ENCODE measurements around the gene MICOS13.
"Not testable (repeated sequence)": the region's sequence is repeated elsewhere in the genome, so short reads cannot be mapped to it uniquely, and the experiment has no call there.

Gene MICOS13

DNA sequence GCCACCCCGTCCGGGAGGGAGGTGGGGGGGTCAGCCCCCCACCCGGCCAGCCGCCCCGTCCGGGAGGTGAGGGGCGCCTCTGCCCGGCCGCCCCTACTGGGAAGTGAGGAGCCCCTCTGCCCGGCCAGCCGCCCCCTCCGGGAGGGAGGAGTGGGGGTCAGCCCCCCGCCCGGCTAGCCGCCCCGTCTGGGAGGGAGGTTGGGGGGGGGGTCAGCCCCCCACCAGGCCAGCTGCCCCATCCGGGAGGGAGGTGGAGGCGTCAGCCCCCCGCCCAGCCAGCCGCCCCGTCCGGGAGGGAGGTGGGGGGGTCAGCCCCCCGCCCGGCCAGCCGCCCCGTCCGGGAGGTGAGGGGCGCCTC lies 21.7 kb upstream of the MICOS13 start:
- not testable (repeated sequence) for H3K4me3 ChIP-seq (ENCODE audit: low read depth, low read length)

DNA sequence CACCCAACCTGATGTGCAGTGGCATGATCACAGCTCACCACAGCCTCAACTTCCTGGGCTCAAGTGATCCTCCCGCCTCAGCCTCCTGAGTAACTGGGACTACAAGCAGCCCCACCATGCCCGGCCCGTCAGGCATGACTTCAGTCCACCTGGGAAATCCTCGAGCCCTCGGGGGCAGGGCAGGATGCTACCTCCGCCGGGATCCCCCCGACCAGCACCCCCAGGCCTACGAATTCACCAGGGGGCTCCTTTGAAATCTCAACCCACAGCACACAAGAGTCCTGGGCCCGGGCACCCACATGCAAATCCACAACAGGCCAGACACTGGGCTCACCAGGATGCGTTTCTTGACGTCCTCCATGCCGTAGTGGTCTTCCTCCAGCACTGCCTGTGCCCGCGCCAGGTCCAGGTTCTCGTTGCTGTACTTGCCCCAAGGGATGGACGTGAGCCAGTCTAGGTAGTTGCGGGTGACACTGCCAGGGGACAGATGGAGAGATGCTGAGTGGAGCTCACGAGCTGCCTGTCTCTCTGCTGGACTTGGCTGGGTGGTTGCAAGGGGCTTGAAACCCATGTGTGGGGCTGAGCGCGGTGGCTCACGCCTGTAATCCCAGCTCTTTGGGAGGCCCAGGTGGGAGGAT lies 20.3 kb upstream of the MICOS13 start:
- no peak overlapping the region for H3K4me3 ChIP-seq (ENCODE audit: low read depth, low read length)

- H3K4me3 ChIP-seq (ENCODE audit: low read depth, low read length): no peak overlapping the region
Measured at GRCh38 chr19:5698635-5699422, 18.5 kb upstream of the MICOS13 start.

DNA sequence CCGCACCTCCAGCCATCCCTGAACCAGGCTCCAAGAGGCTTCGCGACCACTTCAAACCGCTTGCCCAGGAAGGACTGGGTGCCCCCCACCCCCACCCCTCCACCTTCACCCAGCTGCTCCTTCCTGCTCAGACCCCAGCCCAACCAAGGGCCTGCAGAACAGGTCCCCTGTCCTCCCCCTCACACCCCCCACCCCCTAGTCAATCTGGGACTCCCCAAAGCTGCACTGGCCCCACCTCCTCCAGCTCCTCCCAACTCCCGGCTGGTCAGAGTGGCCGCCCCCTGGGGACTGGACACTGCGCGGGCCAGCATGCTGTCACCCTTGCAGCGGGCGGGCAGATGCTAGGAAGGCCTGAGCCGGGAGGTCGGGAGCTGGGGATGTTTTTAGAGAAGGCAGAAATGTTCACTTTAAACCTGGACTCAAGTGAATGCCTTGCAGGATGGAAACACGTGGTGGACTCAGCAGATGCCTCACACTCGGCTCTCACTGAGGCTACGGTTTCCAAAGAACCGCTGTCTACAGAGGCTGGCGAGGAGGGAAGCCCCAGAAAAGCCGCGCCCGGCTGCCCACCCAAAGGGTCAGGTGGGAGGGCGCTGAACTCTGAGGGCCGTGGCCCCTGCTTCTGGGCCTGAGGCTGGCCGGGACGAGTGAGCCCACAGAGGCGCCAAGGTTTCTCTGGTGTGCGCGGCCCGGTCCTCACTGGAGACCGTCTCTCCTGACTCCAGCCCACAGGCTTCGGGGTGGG lies 17.7 kb upstream of the MICOS13 start:
- H3K4me3 ChIP-seq (ENCODE audit: low read depth, low read length): no peak overlapping the region

GRCh38 chr19:5697022-5697889 lies 16.9 kb upstream of the MICOS13 start:
- no peak overlapping the region for H3K4me3 ChIP-seq (ENCODE audit: low read depth, low read length)

DNA sequence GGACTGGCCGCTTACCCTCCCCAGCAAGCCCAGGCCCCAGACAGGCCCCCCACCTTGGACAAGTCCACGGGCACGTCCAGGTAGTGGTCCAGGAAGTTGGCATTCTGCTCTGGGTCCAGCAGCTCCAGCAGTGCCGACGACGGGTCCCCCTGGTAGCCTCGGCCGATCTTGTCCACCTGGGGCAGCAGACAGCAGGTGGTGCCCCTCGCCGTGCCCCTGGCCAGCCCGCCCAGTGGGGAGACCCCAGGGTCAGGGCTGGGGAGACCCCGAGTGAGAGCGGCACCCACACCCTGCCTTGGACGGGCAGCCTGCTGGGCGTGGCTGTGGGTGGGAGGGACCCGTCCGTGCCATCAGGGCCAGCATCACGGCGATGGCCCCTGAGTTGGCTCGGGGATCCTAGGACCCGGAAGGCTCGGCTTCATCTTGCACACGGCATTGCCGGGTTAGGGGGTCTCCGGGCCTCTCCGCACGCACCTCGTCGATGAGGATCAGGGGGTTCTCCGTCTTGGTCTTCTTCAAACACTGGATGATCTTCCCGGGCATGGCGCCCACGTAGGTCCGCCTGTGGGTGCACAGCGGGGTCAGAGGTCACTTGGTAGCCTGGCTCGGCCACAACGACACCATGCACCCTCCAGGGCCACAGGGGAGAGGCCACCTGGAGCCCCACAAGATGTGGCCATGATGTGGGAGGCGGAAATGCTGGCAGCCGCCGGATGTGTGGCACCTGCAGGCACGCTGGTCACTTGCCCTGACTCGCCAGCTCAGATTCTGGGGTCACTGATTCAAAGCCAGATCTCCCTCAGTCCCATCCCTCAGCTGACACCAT lies 16.1 kb upstream of the MICOS13 start:
- H3K4me3 ChIP-seq (ENCODE audit: low read depth, low read length): no peak overlapping the region

DNA sequence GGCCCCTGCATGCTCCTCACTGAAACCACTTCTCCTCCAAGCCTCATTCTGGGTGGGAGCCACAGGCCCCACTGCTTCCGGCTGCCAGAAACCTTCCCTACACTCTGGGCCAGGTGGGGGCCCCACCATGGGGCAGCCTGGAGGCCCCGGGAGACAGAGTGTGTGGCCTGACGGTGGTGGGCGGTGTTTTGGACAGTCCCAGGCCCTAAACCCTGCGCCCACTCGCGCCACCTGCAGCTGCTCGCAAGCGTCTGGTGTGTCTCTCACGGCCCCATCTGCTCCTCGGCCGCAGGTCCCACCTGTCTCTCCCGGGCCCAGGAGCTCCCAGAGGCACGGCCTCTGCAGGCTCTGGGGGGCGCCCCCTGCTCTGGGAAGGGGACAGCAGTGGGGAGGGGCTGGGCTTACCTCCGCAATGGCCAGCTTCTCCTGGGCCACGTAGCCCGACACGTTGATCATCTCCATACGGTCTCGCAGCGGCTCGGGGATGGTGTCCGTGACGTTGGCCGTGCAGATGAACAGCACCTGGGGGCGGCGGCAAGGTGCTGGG lies 15.4 kb upstream of the MICOS13 start:
- H3K4me3 ChIP-seq (ENCODE audit: low read depth, low read length): no peak overlapping the region

DNA sequence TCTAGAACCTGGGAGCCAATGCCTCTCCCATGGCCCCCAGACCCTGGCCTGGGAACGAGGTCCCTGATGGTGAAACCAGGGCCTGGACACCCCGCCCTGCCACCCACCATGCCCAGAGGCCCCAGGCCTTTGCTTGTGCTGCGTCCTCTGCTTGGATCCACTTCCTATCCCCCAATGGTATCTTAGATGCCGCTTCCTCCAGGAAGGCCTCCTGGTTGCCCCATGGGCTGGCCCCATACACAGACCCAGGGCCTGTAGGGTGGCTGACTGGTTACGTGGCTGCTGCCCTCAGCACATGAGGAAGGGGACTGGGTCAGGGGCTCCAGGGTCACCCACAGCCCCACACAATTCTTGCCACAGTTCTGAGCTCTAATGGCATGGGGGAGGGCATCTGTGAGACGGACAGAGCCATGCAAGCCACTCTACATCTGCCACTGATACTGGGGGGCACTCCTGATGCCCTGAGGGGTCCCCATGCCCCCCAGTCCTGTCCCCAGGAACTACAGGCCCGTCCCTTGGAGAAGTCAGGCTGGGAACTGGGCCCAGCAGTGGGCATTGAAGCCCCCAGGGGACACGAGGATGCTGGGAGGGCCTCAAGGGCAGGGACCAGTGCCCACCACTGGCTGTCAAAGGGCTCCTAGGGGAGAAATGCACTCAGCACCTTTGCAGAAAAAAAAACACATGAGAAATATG lies 14.8 kb upstream of the MICOS13 start:
- H3K4me3 ChIP-seq (ENCODE audit: low read depth, low read length): no peak overlapping the region

DNA sequence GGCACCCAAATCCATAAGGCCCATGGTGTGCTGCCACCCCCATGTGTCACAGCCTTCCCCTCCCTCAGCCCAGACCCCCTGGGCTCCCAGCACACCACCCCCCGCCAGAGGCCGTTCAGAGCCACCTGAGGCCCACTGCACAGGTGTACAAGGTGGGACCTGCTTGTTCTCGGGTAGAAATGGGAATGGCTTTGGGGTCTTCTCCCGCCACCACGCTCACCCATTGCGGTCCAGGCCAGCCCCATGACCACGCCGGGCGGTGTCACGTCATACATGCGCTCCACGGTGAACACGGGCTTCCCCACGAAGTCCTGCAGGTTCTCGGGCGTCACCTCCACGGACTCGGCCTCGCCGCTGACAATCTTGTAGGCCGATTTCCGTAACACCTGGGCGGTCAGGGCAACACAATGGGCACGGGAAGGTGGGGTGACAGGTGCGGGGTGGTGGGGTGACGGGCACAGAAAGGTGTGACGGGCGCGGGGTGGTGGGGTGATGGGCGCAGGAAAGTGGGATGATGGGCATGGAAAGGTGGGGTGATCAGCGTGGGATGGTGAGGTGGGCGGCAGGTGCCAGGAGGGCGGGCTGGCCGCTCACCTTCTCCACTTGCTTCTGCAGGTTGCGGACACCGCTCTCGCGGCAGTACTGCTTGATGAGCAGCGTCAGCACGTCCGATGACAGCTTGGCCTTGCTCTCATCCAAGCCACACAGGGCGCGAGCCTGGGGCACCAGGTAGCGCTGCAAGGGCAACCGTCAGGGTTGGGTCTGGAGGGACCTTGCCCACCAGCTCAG lies 14.0 kb upstream of the MICOS13 start:
- no peak overlapping the region for H3K4me3 ChIP-seq (ENCODE audit: low read depth, low read length)

GRCh38 chr19:5693195-5694166 lies 13.2 kb upstream of the MICOS13 start:
- H3K4me3 ChIP-seq (ENCODE audit: low read depth, low read length): no peak overlapping the region

DNA sequence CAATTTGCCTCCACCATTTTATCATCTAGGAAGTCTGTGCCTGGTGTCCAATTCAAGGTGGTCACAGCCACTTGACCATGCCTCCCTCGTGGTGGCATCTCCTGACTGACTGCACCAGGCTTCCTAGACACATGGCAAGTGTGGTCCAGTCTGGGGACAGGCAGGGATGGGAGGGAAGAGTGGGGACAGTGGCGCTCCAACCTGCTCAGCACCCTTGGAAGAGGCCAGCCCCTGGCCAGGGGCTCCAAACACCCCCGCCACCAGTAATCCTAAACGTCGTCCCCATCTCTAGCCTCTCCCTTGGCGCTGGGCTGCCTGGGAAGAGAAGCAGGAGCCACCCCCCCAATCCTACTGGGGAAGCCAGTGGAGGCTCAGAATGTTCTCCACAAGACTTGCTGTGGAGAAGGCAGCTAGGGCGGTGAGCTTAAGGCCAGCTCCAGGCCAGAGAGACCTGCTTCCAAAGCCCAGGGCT lies 12.4 kb upstream of the MICOS13 start:
- no peak overlapping the region for H3K4me3 ChIP-seq (ENCODE audit: low read depth, low read length)

DNA sequence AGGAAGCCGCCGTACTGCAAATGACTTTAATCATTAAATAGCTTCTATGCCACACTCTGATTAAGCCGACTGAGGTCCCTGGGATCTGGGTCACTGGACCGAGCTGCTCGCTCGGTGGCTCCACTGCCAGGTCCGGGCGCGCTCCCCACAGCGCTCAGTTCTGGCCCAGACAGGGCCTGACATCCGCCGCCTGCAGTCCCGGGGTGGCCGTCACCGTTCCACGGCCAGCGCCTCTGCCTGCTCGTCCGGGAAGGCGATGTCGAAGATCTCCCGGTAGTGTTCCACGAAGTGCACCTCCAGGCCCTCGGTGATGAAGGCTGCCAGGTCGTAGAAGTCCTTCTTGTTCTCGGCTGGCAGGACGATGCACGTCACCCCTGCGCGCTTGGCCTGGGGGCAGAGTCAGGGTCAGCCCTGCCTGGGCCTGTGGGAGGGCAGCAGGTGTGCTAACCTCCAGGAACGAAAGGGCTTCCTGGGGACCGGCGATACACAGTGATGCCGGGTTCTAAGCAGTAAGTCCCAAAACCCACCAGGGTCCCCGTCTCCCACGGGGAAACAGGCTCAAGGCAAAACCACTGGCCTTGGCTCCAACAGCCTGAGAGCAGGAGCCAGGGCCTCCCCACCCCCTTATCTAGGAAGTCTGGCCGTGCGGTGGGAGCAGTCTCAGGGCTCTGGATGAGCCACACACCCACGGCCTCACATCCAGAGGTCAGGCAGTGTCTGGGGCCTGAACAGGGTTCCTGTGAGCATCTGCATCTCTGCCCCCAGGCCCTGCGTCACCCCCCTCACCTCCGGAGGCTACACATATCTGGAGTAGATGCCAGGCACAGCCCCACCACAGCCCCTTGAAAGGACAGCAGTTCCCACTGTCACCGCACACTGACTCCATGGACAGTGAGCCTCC lies 11.8 kb upstream of the MICOS13 start:
- H3K4me3 ChIP-seq (ENCODE audit: low read depth, low read length): no peak overlapping the region

DNA sequence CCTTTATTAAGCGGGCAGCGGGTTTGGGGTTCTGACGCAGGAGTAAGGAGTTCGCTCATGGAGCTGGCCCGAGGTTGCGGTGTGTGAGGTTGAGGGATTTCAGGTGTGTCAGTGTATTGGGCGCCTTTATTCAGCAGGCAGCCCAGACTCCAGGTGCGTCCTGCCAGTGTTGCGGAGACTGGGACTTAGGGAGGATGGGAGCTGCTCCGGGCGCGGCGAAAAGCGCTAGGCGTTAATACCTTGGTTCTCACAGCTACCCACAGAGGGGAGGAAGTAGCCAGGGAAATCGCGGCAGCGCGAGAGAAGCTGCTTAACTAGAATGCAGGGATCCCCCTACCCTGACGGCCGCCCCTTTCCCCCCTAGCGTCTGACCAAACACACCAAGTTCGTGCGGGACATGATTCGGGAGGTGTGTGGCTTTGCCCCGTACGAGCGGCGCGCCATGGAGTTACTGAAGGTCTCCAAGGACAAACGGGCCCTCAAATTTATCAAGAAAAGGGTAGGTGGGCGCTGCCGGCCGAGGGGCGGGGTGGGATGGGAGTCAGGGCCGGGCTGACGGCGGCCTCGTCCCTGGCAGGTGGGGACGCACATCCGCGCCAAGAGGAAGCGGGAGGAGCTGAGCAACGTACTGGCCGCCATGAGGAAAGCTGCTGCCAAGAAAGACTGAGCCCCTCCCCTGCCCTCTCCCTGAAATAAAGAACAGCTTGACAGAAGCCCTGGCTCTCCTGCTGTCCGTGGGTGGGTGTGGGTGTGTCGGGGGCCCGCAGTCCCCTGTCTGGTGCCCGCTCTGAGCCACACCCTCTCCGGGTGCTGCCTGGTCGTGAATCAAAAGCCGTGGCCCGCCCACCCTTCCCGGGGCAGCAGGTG lies 10.9 kb upstream of the MICOS13 start:
- H3K4me3 ChIP-seq (ENCODE audit: low read depth, low read length): peak overlapping the region; percentile 97

DNA sequence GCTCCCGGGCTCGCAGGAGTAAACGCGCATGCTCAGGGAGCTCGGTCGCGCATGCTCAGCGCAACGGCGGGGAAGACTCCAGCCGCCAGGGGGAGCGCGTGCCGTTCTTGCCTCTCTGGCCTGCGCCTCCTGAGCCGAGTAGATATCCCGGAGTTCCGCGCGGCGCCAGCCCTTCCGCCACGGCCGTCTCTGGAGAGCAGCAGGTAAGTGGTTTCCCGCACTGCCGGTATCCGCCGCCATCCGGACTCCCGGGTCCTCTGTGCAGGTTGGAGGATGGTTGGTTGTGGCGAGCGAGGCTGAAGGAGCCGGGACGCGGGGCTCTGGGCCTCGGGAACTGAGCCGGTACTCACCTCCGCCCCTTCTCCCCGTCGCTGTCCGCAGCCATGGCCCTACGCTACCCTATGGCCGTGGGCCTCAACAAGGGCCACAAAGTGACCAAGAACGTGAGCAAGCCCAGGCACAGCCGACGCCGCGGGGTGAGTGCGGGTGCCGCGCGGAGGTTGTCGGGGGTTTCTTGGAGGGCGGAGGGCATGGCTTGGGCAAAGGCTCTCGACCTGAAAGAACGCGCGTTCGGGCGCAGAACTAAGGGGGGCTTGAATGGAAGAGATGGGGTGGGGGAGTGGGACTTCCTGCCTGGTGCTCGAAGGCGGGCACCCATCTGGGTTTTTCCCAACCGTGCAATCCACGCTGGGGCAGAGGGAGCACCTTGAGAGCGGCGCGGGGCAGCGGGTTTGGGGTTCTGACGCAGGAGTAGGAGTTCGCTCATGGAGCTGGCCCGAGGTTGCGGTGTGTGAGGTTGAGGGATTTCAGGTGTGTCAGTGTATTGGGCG lies 10.0 kb upstream of the MICOS13 start, which contains the start of gene RPL36:
Gene RPL36 (plus strand): TSS at position 171 of the 830 bp plus-strand sequence. CDS start 213 bp downstream, at position 384.
- H3K4me3 ChIP-seq (ENCODE audit: low read depth, low read length): peak within 1 kb of the TSS; percentile 97
